Nasal cavity respiratory epithelium epithelial cell of viscerocranial mucosa (primary cell): ENCODE measurements around the gene STK26. TPM values are rescaled to one million over a fixed set of nuclear protein-coding genes. Genes with fewer than 3 reads are reported as not detected.

Source experiments
- total RNA-seq: library from RNA; depleted of rRNA; stranded (reverse); fragments of >200 nt; gene quantifications from 2 replicates; pipeline ENCODE4 v1.2.3, GENCODE V29; 2014

The STK26 gene
- total RNA-seq: 56.6 and 65.3 TPM in 2 replicates

GRCh38 chrX:132022967-132023895 is at the start of gene STK26:
Gene STK26 (plus strand): TSS chrX:132023302. CDS start chrX:132023618, 316 bp downstream.

Other genes with a start within 250 kb of the STK26 start
- not detected in 2 replicates for gene FRMD7, start 104.7 kb downstream of the STK26 start, total RNA-seq
- 30.8 and 36.1 TPM in 2 replicates for gene RAP2C, start 196.1 kb downstream of the STK26 start, total RNA-seq